Iris pigment epithelial cell (primary cell): Measurements from ENCODE around the gene BIRC2.

ENCODE experiments used
- DNase-seq: peaks from one replicate; pipeline ENCODE4 v3.0.0-alpha.2; 2011; ENCODE audit warnings: low read depth

BIRC2 gene

DNA sequence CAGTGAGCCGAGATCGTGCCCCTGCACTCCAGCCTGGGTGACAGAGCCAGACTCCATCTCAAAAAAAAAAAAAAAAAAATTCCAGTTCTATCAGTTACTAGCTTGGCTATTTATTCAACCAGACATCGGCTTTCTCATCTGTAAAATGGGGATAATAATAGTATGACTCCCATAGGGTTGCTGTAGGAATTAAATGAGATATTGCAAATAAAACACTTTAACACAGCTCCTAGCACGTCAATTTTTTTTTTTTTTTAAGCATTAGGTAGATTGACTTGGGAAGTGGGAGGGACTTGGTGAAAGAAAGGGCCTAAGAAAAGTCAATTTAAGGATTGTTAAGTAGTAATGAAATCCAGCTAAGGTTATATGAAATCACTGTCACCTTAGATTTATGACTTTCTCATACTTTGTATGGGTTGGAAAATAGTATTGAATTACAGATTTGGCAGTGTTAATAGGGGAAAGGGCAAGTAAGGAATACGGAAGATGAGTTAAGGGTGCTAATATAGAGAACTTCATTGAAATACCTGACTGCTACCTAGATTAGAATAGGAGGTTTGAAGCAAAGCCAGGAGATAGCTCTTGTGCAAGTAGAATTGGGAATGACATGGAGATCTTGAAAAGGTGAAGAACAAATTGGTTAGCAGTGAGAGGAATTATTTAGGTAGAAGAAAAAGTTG, 28.8 kb downstream of the BIRC2 start:
- no peak for DNase-seq

DNA sequence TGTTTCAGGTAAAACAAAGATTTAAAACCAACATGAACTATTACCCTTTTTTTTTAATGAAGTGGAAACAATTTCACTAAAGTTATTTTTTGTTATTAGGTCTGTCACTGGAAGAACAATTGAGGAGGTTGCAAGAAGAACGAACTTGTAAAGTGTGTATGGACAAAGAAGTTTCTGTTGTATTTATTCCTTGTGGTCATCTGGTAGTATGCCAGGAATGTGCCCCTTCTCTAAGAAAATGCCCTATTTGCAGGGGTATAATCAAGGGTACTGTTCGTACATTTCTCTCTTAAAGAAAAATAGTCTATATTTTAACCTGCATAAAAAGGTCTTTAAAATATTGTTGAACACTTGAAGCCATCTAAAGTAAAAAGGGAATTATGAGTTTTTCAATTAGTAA, 30.9 kb downstream of the BIRC2 start:
- DNase-seq, result no peak

DNA sequence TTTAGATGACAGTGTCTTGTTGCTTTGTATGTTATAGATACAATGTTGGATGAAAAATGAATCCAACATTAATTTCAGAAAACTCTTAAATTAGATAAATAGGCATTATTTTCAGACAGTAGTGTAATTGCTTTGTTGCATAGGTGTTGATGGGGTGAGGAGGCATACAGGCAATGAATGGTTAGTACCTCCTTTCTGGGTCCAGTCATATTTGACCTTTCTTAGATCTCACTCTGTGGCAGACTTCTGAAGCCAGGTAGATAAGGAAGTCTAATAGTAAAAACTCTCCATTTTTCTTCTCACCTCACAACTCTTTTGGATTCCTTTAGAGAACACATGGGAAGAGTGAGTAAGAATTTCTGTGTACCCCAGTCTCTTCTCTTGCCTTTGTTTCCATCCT, 31.8 kb downstream of the BIRC2 start:
- DNase-seq, result no peak

DNA sequence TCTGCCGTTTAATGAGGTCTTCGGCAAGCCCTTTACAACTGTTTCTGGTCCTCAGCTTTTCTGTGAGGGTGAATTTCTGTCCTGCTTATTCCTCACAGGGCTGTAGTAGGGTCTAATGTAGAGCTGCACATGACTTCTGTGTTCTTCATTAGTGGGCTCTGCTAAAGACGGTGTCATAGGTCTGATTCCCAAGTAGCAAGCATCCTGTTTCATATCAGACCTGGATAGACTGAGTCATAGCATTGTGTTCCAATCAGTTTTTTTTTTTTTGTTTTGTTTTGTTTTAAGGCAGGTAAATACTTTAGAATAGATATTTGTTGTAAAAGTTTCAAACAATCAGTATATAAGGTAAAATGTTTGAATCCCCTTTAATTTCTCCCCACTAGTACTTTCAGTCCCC, 35.4 kb downstream of the BIRC2 start:
- DNase-seq, result no peak

DNA sequence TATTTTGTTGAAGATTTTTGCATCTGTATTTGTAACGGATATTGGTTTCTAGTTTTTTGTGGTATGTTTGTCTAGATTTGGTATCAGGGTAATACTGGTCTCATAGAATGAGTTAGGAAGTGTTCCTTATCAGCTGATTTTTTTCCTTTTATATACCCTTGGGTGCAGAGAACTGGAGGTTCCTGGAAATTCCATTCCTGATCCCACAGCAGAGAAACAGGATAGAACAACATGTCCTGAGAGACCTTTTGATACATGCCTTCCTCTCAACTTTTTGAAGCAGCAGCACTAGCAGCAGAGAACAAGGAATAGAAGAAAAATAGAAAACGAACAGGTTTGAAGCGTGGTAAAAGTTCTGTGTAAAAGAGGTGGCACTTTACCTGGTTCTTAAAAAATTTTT, 36.8 kb downstream of the BIRC2 start:
- DNase-seq, result no peak

DNA sequence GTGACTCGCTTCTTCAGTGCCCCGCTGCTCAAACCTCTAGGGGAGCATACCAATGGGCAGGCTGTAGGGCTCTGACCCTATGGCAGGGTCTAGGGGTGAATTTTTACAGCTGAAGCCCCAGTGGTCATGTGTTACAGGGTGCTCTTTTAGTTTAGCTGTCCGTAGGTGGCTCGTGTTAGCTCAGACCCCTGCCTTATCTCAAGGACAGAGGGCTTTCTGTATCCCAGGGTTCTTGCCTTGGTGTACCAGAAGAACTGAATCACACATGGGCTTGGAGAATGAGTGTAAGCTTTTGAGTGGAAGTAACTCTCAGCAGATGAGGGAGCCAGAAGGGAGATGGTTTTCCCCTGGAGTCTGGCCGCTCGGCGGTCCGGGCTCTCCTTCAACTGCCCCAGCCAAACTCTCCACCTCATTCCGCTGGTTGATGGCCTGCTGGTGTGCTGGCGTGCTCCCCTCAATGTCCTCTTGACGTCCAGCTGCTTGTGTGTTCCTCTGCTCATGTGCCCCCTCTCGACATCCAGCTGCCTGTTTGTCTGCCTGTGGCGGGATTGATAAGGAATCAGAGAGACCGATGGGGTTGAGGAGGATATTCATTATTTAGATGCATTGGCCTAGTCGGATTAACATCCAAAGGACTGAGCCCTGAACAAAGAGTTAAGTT, 37.5 kb downstream of the BIRC2 start:
- no peak for DNase-seq

DNA sequence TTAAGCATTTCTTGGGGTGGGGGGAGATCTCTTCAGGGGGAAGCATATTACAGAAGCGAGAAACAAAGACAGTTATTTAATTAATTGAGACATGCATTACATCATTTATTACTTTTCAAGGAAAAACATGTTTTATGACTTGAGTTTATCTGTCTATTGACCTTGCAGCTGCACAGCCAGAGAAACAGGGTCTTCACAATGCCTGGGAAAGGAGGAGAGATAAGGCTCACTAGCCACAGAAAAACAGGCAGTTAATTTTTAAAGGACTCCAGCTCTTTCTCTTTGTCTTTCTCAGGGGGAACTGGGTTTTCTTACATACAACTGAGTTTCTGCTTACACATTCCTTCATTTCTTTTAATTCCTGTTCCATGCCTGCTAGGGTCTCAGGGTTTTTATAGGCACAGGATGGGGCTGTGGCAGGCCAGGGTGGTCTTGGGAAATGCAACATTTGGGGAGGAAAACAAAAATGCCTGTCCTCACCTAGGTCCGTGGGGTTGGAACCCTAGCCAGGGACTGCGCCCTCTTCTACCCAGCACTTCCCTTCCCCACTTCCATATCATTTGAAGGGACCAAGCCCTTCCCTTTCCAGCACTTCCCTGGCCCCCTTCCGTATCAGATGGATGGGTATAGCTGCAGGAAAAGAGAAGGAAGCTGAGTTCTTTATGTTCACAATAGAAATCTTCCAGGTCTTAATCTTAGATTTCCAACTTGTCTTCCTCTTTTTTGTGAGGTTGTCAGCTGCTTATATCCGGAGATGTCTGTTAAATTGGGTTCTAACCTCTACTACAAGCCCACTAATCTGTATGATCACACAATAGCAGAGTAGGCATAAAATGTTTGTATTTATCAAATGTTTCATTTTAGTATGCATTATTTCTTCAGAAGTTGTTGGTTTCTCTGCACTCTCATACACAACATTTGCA, 38.3 kb downstream of the BIRC2 start:
- no peak for DNase-seq

DNA sequence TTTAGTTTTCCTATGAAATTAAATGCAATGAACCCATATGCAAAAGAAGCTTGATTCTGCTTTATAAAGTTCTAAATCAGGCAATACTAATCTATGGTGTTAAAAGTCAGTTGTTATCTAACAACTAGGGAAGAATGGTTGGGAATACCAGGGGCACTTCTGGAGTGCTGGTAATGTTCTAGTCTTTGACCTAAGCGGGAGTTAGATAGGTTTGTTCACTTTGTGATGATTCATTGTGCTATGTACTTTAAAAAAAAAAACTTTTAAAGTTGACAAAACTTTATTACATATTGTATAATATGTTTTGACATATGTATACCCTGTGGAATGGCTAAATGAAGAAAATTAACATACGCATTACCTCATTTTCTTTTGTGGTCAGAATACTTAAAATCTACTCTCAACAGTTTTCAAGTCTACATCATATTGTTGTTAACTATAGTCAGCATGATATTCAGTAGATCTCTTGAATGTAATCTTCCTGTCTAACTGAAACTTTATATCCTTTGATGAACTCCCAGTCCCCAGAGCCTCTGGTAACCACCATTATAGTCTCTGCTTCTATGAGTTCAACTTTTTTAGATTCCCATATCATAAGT, 39.2 kb downstream of the BIRC2 start:
- peak; percentile 30 for DNase-seq

DNA sequence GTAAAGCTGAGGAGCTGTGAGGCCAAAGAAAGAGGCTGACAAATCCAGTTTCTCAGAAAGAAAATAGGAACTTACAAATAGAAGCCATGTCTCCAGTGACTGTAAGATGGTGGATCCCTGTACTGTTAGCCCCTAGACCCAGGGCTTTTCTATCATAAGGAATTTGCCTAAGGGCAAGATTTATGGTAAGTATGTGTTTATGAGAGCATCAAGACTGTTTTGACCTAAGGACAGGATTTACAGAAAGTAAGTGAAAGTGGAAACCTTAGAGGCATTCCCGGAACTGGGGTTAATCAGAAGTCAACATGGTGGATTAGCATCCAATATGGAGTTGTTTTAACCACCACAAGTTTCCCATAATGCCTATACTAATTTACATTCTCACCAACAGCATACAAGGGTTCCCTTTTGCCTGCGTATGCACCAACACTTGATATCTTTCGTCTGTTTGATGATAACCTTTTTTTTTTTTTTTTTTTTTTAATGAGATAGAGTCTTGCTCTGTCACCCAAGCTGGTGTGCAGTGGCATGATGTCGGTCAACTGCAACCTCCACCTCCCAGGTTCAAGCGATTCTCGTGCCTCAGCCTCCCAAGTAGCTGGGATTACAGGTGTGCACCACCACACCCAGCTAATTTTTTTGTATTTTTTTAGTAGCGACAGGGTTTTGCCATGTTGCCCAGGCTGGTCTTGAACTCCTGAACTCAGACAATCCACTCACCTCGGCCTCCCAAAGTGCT, 40.2 kb downstream of the BIRC2 start:
- DNase-seq, result peak; percentile 40

DNA sequence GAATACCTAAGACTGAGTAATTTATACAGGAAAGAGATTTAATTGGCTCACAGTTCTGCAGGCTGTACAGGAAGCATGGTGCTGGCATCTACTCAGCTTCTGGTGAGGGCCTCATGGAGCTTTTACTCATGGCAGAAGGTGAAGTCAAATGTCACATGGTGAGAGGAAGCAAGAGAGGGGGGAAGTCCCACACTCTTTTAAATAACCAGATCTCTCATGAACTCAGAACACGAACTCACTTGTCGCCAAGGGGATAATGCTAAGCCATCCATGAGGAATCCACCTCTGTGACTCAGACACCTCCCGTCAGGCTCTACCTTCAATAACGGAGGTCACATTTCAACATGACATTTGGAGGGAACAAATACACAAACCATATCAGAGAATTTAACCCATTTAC, 42.2 kb downstream of the BIRC2 start:
- DNase-seq, result peak; percentile 17

DNA sequence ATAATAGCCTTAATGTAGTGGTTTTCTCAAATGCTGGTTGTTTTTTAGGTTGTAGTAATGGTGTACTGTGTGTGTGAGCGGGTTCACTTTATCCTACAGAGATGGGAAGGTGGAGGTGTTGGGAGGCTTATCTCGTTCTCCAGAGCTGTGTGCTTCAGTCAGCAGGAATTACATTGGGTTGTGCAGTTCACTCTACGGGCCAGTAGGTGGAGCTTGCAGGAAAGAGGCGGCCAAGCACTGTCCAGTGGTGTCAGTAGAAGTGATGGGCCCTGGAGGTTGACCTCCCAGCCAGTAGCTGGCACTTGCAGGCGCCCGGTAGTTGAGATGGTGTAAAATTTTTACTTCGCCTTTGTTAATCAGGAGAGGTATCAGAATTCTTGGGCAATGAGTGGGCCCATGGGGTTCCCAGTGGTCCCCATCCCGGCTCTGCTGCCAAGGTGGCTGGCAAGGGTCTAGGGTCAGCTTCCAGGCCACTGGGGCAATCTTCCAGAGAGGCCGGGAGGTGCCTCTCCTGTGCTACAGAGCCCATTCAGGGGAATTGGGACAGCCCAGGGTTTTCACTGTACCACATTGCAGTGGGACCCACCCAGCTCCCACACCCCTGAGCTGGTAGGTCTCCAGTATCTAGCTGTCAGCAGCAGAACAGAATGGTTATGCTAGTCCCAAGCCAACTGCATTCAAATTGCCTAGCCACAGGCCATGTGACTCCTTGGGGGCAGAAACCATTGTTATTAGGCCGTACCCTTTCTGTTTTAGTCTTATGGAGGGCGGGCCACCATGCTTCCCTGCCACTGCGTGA, 43.9 kb downstream of the BIRC2 start:
- peak; percentile 70 for DNase-seq

DNA sequence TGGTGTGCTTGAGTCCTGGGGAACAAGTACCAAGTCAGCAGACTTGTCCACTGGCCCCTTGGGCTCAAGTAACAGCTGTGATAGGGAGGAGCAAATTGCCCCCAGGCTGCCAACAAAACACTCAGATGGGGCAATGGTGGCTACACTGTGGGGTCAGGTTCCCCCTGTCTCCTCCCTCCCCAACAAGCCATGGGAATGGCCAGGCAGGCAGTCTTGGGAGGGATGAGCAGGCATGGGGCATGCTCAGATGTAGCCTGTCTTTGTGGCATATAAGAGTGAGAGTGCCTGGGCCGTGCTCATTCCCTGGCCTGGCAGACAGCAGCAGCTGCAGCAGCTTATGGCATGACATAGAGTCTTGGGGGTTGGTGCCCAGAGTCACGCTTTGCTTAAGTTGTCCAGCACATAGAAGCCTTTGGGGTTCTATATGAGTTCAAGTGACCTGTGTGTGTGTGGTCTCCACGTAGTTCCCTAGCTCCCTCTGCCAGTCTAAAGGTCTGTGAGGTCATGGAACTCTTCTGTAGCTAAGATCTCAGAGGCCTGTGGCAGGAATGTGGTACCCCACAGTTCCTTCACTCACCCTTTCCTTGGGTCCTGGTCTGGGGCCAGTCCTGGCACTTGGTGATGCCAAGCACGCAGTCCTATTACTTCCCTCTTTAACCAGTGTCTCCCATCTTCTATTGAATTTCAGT, 44.7 kb downstream of the BIRC2 start:
- DNase-seq, result no peak

DNA sequence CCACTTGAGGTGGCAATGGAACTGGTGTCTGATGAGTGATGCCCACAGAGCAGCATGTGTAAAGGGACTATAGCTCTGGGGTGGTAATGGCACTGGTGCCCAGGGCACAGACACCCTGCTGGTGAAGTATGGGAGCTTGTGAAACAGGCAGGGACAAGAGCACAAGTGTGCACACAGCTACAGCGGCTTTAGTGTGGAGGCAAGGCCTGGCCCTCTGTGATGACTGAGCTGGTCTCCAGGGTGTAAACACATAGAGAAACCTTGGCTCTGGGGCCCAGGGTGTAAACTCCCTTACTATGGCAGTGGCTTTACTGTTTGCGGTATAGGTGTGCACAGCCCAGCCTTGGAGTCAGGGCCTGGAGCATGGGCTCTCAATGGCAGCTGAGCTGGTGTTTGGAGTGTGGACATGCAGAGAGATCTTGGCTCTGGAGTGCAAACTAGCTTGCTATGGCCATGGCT, 46.3 kb downstream of the BIRC2 start:
- no peak for DNase-seq

DNA sequence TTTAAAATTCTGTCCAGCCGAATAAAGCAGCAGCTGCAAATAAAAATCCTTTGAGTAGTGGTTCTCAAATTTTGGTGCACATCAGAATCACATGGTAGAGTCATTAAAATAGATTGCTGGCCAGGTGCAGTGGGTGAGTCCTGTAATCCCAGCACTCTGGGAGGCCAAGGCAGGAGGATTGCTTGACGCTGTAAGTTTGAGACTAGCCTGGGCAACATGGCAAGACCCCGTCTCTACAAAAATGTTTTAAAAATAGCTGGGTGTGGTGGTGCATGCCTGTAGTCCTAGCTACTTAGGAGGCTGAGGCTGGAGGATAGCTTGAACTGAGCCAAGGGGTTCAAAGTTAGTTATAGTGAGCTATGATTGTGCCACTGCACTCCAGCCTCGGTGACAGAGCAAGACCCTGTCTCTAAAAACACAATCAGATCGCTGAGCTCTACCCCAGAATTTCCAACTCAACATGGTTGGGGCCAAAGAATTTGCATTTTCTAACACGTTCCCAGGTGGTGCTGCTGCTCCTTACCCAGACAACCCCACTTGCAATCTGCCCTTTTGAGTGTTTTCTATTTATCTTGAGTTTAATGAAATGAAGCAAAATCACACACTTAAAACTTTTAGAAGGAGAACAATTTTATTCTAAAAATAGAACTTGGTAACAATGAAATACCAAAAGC, 48.8 kb downstream of the BIRC2 start:
- DNase-seq, result no peak

DNA sequence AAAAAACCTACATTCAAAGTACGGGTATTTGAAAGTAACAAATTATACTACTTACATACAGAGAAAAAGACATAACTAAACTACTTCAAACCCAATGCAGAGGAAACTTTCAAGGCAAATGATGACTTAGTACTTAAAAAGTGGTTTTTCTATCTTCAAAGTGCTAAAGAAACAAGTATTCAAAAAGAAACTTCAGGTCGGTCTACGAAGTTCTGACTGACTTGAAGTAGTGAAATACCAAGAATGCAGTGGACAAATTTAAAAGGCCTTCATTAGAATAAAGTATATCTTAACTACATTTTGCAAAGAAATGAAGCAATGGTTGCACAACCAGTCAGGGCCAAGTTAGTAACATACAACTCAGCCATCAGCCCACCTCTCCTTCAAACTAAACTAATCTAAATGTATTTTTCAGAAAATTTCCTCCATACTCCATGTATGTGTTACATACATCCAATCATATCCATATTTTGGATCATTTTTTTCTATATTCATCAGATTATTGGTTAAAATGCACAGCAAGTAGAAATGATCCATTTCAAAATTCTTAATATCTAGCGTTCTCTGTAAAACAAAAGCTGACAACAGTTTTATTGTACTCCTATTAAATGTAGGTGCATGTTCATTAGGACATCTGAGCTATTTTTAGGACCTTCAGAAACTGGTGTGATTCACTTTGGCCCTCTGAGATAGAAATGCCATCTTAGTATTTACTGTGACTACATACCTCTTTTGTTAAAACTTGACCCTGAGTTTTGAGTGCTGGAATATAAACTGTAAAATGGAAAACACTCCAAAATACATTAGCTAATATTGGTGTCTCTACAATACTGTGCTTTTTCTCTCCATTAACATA, 49.9 kb downstream of the BIRC2 start:
- peak; percentile 14 for DNase-seq

DNA sequence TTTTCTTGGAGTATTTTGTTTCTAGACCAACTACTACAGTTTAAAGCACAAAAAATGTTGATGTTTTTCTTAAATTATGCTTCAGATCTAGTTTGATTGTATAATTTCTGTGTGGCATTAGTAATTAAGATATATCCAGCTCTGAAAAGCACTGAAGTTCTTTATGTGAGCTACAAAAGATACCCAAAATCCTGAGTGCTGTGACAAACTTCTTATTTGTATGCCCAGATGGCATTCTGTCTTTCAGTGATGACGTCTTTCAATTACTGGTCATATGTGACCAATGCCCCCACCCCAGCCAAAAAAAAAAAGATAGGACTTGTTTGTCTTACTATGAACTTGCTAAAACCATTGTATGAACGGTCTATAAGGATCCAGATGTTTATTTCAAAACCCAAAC, 51.3 kb downstream of the BIRC2 start:
- no peak for DNase-seq

DNA sequence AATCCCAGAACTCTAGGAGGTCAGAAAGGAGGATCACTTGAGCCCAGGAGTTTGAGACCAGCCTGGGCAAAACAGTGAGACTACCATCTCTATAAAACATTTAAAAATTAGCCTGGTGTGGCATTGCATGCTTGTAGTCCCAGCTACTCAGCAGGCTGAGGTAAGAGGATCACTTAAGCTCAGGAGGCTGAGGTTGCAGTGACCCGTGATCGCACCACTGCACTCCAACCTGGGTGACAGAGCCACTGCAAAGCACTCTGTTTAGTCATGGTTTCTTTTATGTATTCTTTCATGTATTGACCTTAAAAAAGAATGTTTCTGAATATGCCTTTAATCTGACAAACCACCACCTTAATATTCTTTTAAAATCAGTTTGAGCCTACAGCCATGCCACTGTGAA, 52.2 kb downstream of the BIRC2 start:
- no peak for DNase-seq

DNA sequence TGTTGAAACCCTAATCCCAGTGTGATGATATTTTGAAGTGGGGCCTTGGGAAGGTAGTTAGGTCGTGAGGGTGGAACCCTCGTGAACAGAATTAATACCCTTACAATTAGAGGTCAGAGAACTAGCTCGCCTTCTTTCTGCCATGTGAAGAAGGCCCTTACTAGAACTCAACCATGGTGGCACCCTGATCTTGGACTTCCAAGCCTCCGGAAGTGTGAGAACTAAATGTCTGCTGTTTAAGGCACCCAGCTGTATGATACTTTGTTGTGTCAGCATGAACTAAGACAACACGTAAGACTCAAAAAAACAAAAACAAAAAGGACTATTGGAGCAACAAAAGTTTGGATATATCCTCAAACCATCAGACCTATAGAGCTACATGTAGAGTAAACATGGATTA, 53.6 kb downstream of the BIRC2 start:
- no peak for DNase-seq

DNA sequence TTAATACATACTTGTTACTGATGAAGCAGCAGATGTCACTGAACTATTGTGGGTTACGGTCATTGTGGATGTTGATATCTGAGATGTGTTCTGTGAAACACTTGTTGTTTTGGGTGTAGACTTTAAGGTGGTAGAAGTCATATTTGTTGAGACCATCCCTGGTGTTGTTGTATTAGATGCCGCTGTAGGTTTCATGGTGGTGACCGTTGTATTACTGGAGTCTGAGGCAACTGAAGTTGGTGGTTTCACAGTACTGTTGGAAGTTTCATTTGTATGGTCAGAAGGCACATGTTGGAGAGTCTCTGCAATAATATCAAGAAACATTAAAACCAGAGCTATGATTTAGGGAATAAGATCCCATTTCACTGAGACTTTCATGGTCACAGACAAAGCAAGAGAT, 54.9 kb downstream of the BIRC2 start:
- DNase-seq, result no peak
